H1 (cell line): ENCODE data around the gene ZNF689. TPM values are rescaled to one million over a fixed set of nuclear protein-coding genes. Genes with fewer than 3 reads are reported as not detected.

Source experiments
- CHD7 ChIP-seq: fragments of 300-600 bp; sonication (generic); IDR thresholded peaks from 2 replicates; pipeline ENCODE4 v1.7.1; 2012; ENCODE audit warnings: low read length, moderate library complexity, mild to moderate bottlenecking, inconsistent platforms; ENCODE audit not compliant: insufficient replicate concordance
- EZH2 ChIP-seq: fragments of 200-600 bp; sonication (generic); IDR thresholded peaks from 2 replicates; pipeline ENCODE4 v1.7.1; 2012; ENCODE audit warnings: low read depth, mild to moderate bottlenecking, moderate library complexity, low read length, inconsistent platforms; ENCODE audit not compliant: severe bottlenecking
- MAX ChIP-seq: IDR thresholded peaks from 2 replicates; pipeline ENCODE4 v1.6.1; 2012; ENCODE audit warnings: inconsistent platforms
- RBBP5 ChIP-seq: IDR thresholded peaks from 2 replicates; pipeline ENCODE4 v1.7.1; 2012; ENCODE audit warnings: low read depth, mild to moderate bottlenecking, inconsistent platforms, low read length, moderate library complexity, borderline replicate concordance
- SP2 ChIP-seq: IDR thresholded peaks from 2 replicates; pipeline ENCODE4 v1.6.1; 2012; ENCODE audit warnings: mild to moderate bottlenecking, low read length, inconsistent platforms
- SRF ChIP-seq: IDR thresholded peaks from 2 replicates; pipeline ENCODE4 v1.6.1; 2011; ENCODE audit warnings: mild to moderate bottlenecking, low read depth, low read length, moderate library complexity
- SUZ12 ChIP-seq: fragments of 200-600 bp; sonication (generic); IDR thresholded peaks from 2 replicates; pipeline ENCODE4 v1.6.1; 2012; ENCODE audit warnings: mild to moderate bottlenecking, inconsistent platforms, low read length, moderate library complexity, mixed read lengths
- TAF7 ChIP-seq: optimal IDR thresholded peaks from 2 replicates; pipeline ENCODE3; 2011; ENCODE audit warnings: low read depth, mild to moderate bottlenecking, inconsistent platforms, low read length, moderate library complexity, borderline replicate concordance
- TBP ChIP-seq: IDR thresholded peaks from 2 replicates; pipeline ENCODE4 v1.6.1; 2011; ENCODE audit warnings: low read depth, low read length, improper control_type of control experiment
- YY1 ChIP-seq: IDR thresholded peaks from 2 replicates; pipeline ENCODE4 v1.6.1; 2011; ENCODE audit warnings: low read depth, mild to moderate bottlenecking, low read length
- polyA plus RNA-seq, 7 experiments: library from polyadenylated mRNA; depleted of rRNA in 3 of 7; stranded (reverse) in 5 of 7; unstranded in 2 of 7; fragments of >200 nt in 5 of 7; fragments of 200-250 nt in 2 of 7; gene quantifications; 1 replicate in 5 of 7; 2 replicates in 1 of 7; 4 replicates in 1 of 7; pipeline versions ENCODE4 v1.2.1 to v1.2.3, GENCODE V29; 2011 to 2013; ENCODE audit warnings: missing spikeins in 2 of 7, mixed read lengths in 2 of 7
- total RNA-seq: library from RNA; stranded (reverse); fragmentation: NEBNext Ultra II Directional; extraction: Animal tissue kit (Norgen Biotek cat#: 25700); gene quantifications from 2 replicates; pipeline ENCODE4 v1.2.1, GENCODE V29; 2021

The ZNF689 gene
- total and polyA plus RNA-seq, 2 of the 8 experiments (the other 6 are each of a cell fraction or from before 2014, with no cell fraction given): 14.3 to 15.3 TPM

GRCh38 chr16:30650369-30651123 is 40.4 kb upstream of the ZNF689 start, which contains the start of gene PRR14 (continued):
- TF ChIP-seq CHD7: no peak
- peak; percentile 61 for TF ChIP-seq MAX
- TF ChIP-seq YY1: peak; percentile 100
- peak; percentile 53; the same call in 1 of the 2 replicates for TF ChIP-seq TBP
- TF ChIP-seq SRF: peak; percentile 81
- peak; percentile 14 for TF ChIP-seq TAF7
- TF ChIP-seq SUZ12: no peak
- TF ChIP-seq SP2: no peak
- TF ChIP-seq EZH2: no peak
- no peak for TF ChIP-seq RBBP5
